Measurements from ENCODE around the gene LTB4R2.

The LTB4R2 gene

GRCh38 chr14:24277606-24278321, 32.2 kb upstream of the LTB4R2 start:
- DNase-seq = no peak

GRCh38 chr14:24278424-24278823, 31.5 kb upstream of the LTB4R2 start:
- no peak for DNase-seq

- DNase-seq = peak; percentile 53
Observed at GRCh38 chr14:24279301-24280186, 30.4 kb upstream of the LTB4R2 start.

GRCh38 chr14:24280797-24281460, 29.0 kb upstream of the LTB4R2 start:
- DNase-seq = no peak

GRCh38 chr14:24281636-24282035, 28.3 kb upstream of the LTB4R2 start:
- no peak for DNase-seq

- no peak for DNase-seq
Observed at GRCh38 chr14:24282736-24283135, 27.2 kb upstream of the LTB4R2 start.

GRCh38 chr14:24283796-24284460, 26.0 kb upstream of the LTB4R2 start:
- DNase-seq = no peak

- DNase-seq = no peak
Observed at GRCh38 chr14:24284501-24285035, 25.4 kb upstream of the LTB4R2 start.

- DNase-seq = no peak
Observed at GRCh38 chr14:24285351-24285750, 24.6 kb upstream of the LTB4R2 start.

GRCh38 chr14:24286996-24287395, 22.9 kb upstream of the LTB4R2 start:
- DNase-seq = no peak

- no peak for DNase-seq
Observed at GRCh38 chr14:24289649-24290280, 20.2 kb upstream of the LTB4R2 start.

- DNase-seq = no peak
Observed at GRCh38 chr14:24290746-24291145, 19.2 kb upstream of the LTB4R2 start.

- no peak for DNase-seq
Observed at GRCh38 chr14:24291446-24292117, 18.4 kb upstream of the LTB4R2 start.

GRCh38 chr14:24292118-24292807, 17.7 kb upstream of the LTB4R2 start:
- DNase-seq = no peak

- DNase-seq = no peak
Observed at GRCh38 chr14:24293525-24293924, 16.4 kb upstream of the LTB4R2 start.

GRCh38 chr14:24296341-24297157, 13.4 kb upstream of the LTB4R2 start:
- DNase-seq = peak; percentile 71 to 74

- DNase-seq = no peak
Observed at GRCh38 chr14:24297190-24297964, 12.6 kb upstream of the LTB4R2 start.

GRCh38 chr14:24298892-24299254, 11.1 kb upstream of the LTB4R2 start:
- DNase-seq = no peak

All from activated CD4-positive, alpha-beta T cell treated with anti-CD3 and anti-CD28 coated beads, Interleukin-2, amount 50 U/mL, for 4 hours (primary cell).